Renal cortex interstitium (tissue), 15 donors: ENCODE results near the gene CISH. TPM values are rescaled to one million over a fixed set of nuclear protein-coding genes. Genes with fewer than 3 reads are reported as not detected.

Source experiments
- DNase-seq, 11 donors: peaks; one replicate each; pipeline ENCODE4 v3.0.0-alpha.2; 2013; ENCODE audit warnings: low read depth in 9 of 11, low spot score in 4 of 11; ENCODE audit errors: extremely low read depth in 1 of 11
- long read RNA-seq, 16 experiments: transcript quantifications; one replicate each; lab custom pipeline, GENCODE V29; 2026
- polyA plus RNA-seq, 3 donors: library from polyadenylated mRNA; unstranded; fragments of 120-200 nt; gene quantifications; one replicate each; pipeline ENCODE4 v1.2.1, GENCODE V29; 2013; ENCODE audit not compliant: insufficient read length in 3 of 3

Gene CISH
- polyA plus RNA-seq = 10 to 100 TPM; 30.5 to 34.9 (median 30.6) TPM
- long read RNA-seq, donor 1, full-length matches to known transcripts = 20 of 40 reads
- long read RNA-seq, donor 1, partial matches to known transcripts = 20 of 40 reads
- long read RNA-seq, donor 1, other reads (novel, unspliced or antisense) = 0 of 40 reads
- long read RNA-seq, donor 2, full-length matches to known transcripts = 24 of 24 reads
- long read RNA-seq, donor 2, partial matches to known transcripts = 0 of 24 reads
- long read RNA-seq, donor 2, other reads (novel, unspliced or antisense) = 0 of 24 reads
- long read RNA-seq, donor 3, full-length matches to known transcripts = 35 of 35 reads
- long read RNA-seq, donor 3, partial matches to known transcripts = 0 of 35 reads
- long read RNA-seq, donor 3, other reads (novel, unspliced or antisense) = 0 of 35 reads
- long read RNA-seq, donor 4, full-length matches to known transcripts = 12 of 12 reads
- long read RNA-seq, donor 4, partial matches to known transcripts = 0 of 12 reads
- long read RNA-seq, donor 4, other reads (novel, unspliced or antisense) = 0 of 12 reads
- long read RNA-seq, donor 5 = 0 reads
- long read RNA-seq, donor 6, full-length matches to known transcripts = 15 of 25 reads
- long read RNA-seq, donor 6, partial matches to known transcripts = 0 of 25 reads
- long read RNA-seq, donor 6, other reads (novel, unspliced or antisense) = 10 of 25 reads
- long read RNA-seq, donor 7, full-length matches to known transcripts = 18 of 18 reads
- long read RNA-seq, donor 7, partial matches to known transcripts = 0 of 18 reads
- long read RNA-seq, donor 7, other reads (novel, unspliced or antisense) = 0 of 18 reads
- long read RNA-seq, donor 8, full-length matches to known transcripts = 45 of 50 reads
- long read RNA-seq, donor 8, partial matches to known transcripts = 5 of 50 reads
- long read RNA-seq, donor 8, other reads (novel, unspliced or antisense) = 0 of 50 reads
- long read RNA-seq, donor 9, full-length matches to known transcripts = 19 of 19 reads
- long read RNA-seq, donor 9, partial matches to known transcripts = 0 of 19 reads
- long read RNA-seq, donor 9, other reads (novel, unspliced or antisense) = 0 of 19 reads
- long read RNA-seq, donor 10, full-length matches to known transcripts = 24 of 24 reads
- long read RNA-seq, donor 10, partial matches to known transcripts = 0 of 24 reads
- long read RNA-seq, donor 10, other reads (novel, unspliced or antisense) = 0 of 24 reads
- long read RNA-seq, donor 11, full-length matches to known transcripts = 17 of 17 reads
- long read RNA-seq, donor 11, partial matches to known transcripts = 0 of 17 reads
- long read RNA-seq, donor 11, other reads (novel, unspliced or antisense) = 0 of 17 reads
- long read RNA-seq, donor 12, full-length matches to known transcripts = 9 of 9 reads
- long read RNA-seq, donor 12, partial matches to known transcripts = 0 of 9 reads
- long read RNA-seq, donor 12, other reads (novel, unspliced or antisense) = 0 of 9 reads
- long read RNA-seq, donor 13, full-length matches to known transcripts = 44 of 44 reads
- long read RNA-seq, donor 13, partial matches to known transcripts = 0 of 44 reads
- long read RNA-seq, donor 13, other reads (novel, unspliced or antisense) = 0 of 44 reads
- long read RNA-seq, donor 14, full-length matches to known transcripts = 18 of 18 reads
- long read RNA-seq, donor 14, partial matches to known transcripts = 0 of 18 reads
- long read RNA-seq, donor 14, other reads (novel, unspliced or antisense) = 0 of 18 reads
- long read RNA-seq, donor 15, full-length matches to known transcripts = 13 of 13 reads
- long read RNA-seq, donor 15, partial matches to known transcripts = 0 of 13 reads
- long read RNA-seq, donor 15, other reads (novel, unspliced or antisense) = 0 of 13 reads
- long read RNA-seq, donor 16, full-length matches to known transcripts = 46 of 96 reads
- long read RNA-seq, donor 16, partial matches to known transcripts = 17 of 96 reads
- long read RNA-seq, donor 16, other reads (novel, unspliced or antisense) = 33 of 96 reads

- peak; percentile 93 to 97 (median 96) for DNase-seq
Measured at GRCh38 chr3:50611464-50612233, at the start of gene CISH. TSS of gene CISH (minus strand) at chr3:50611774. CDS start at chr3:50611650, 124 bp downstream.

GRCh38 chr3:50660386-50660785 lies 48.8 kb upstream of the CISH start:
- DNase-seq = no peak

- no peak for DNase-seq
Measured at GRCh38 chr3:50658831-50659230, 47.3 kb upstream of the CISH start.

GRCh38 chr3:50658416-50658815 lies 46.8 kb upstream of the CISH start:
- no peak for DNase-seq

- no peak for DNase-seq
Measured at GRCh38 chr3:50657816-50658215, 46.2 kb upstream of the CISH start.

- no peak for DNase-seq
Measured at GRCh38 chr3:50657407-50657806, 45.8 kb upstream of the CISH start.

GRCh38 chr3:50656417-50657195 lies 45.0 kb upstream of the CISH start:
- DNase-seq = no peak

- no peak for DNase-seq
Measured at GRCh38 chr3:50655009-50655830, 43.6 kb upstream of the CISH start.

- no peak for DNase-seq
Measured at GRCh38 chr3:50653937-50654595, 42.5 kb upstream of the CISH start.

- DNase-seq = no peak
Measured at GRCh38 chr3:50652709-50653108, 41.1 kb upstream of the CISH start.

- DNase-seq = no peak
Measured at GRCh38 chr3:50651920-50652529, 40.5 kb upstream of the CISH start.

- no peak for DNase-seq
Measured at GRCh38 chr3:50651445-50651844, 39.9 kb upstream of the CISH start.

- no peak for DNase-seq
Measured at GRCh38 chr3:50650018-50650417, 38.4 kb upstream of the CISH start.

GRCh38 chr3:50649451-50649931 lies 37.9 kb upstream of the CISH start:
- no peak for DNase-seq
